GM12891 (cell line): ENCODE results near the gene BTNL2.

ENCODE experiments used
- POLR2A ChIP-seq: IDR thresholded peaks from 2 replicates; pipeline ENCODE4 v1.6.1; 2011; ENCODE audit warnings: low read depth, low read length, control low read depth
- TAF1 ChIP-seq: IDR thresholded peaks from 2 replicates; pipeline ENCODE4 v1.6.1; 2011; ENCODE audit warnings: low read depth, low read length, control low read depth

DNA sequence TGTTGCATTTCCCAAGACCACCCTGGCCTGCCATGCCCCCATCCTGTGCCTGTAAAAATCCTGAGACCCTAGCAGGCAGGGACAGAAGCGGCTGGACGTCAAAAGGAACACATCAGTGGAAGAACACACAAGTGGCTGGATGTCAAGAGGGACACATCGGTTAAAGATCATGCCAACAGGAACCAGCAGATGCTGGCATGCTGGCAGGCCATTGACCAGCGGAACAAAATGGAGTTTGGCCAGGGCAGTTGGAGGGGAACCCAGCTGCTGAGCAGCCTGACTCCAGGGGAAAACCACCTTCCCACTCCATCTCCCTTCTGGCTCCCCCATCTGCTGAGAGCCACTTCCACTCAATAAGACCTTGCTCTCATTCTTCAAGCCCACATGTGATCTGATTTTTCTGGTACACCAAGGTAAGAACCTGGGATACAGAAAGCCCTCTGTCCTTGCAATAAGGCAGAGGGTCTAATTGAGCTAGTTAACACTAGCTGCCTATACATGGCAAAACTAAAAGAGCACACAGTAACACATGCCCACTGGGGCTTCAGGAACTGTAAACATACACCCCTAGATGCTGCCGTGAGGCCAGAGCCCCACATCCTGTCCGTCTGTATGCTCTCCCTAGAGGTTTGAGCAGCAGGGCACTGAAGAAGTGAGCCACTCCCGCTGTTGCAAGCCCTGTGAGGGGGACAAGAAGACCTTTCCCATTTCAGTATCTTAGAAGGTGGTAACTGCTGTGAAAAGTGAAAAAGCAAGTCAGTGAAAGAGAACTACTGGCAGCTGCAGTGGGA, 31.0 kb downstream of the BTNL2 start:
- TF ChIP-seq POLR2A (no peak), TAF1 (no peak)
